Right ventricle myocardium inferior (tissue), 1 donor: ENCODE measurements around the gene TARS2. TPM values are rescaled to one million over a fixed set of nuclear protein-coding genes. Genes with fewer than 3 reads are reported as not detected.

Experiments
- ATAC-seq: fragments of 200-7000 bp; cut with Tn5 transposase; one replicate; pipeline ENCODE4 v1.9.1; 2020; ENCODE audit warnings: mild to moderate bottlenecking, moderate library complexity
- DNase-seq: peaks from one replicate; pipeline ENCODE4 v3.0.0; 2021; ENCODE audit errors: missing footprints
- intact Hi-C: fragments of 100-400 bp; cut with DNase I; formaldehyde crosslinking; loops from one replicate; pipeline ENCODE4 v1.11.0; 2022
- total RNA-seq: library from RNA; stranded (reverse); fragmentation: NEBNext Ultra II Directional; extraction: Animal tissue kit (Norgen Biotek cat#: 25700); gene quantifications from one replicate; pipeline ENCODE4 v1.2.1, GENCODE V29; 2021
- donor health status: DM: no; HTN: yes; CAD: no; lungs with severe emphysema.

The TARS2 gene
- total RNA-seq, 1 donor from 2014 or later = 29.6 TPM

GRCh38 chr1:150530491-150531159 lies 43.4 kb downstream of the TARS2 start:
- DNase-seq (no peak), ATAC-seq (no peak)
- intact Hi-C loops = loop anchor here (5.0 kb wide), 1 partner anchor 168 kb away; the partner anchor contains the start of gene RPRD2

GRCh38 chr1:150532860-150533259 lies 45.6 kb downstream of the TARS2 start:
- DNase-seq = no peak
- intact Hi-C loops = loop anchor here (1.0 to 5.0 kb wide), 3 partner anchors 18 to 171 kb away; partner anchors contain the start of genes FALEC, RPRD2 and TARS2
- no peak for ATAC-seq

GRCh38 chr1:150534002-150534401 lies 46.8 kb downstream of the TARS2 start:
- intact Hi-C loops = loop anchor here (5.0 kb wide), 1 partner anchor 172 kb away; the partner anchor contains the start of gene RPRD2
- ATAC-seq (no peak), DNase-seq (no peak)

GRCh38 chr1:150535511-150536287 lies 48.5 kb downstream of the TARS2 start:
- DNase-seq = no peak
- ATAC-seq = no peak
- intact Hi-C loops = no loop called here

- ATAC-seq (no peak), DNase-seq (no peak)
- intact Hi-C loops = no loop called here
Measured at GRCh38 chr1:150536836-150537731, 49.9 kb downstream of the TARS2 start.

- DNase-seq (peak; percentile 68), ATAC-seq (no peak)
- intact Hi-C loops = no loop called here
Measured at GRCh38 chr1:150537732-150538684, 50.8 kb downstream of the TARS2 start.

- ATAC-seq = peak; percentile 81
- no peak for DNase-seq
- intact Hi-C loops = no loop called here
Measured at GRCh38 chr1:150543500-150544143, 56.4 kb downstream of the TARS2 start.

GRCh38 chr1:150544204-150544603 lies 57.0 kb downstream of the TARS2 start:
- intact Hi-C loops = no loop called here
- ATAC-seq = peak; percentile 32

GRCh38 chr1:150545486-150546032 lies 58.3 kb downstream of the TARS2 start:
- DNase-seq (no peak), ATAC-seq (no peak)
- intact Hi-C loops = no loop called here

More at GRCh38 chr1:150544204-150544603, 57.0 kb downstream of the TARS2 start:
- no peak for DNase-seq

GRCh38 chr1:150546294-150546937 lies 59.2 kb downstream of the TARS2 start:
- intact Hi-C loops = no loop called here
- DNase-seq = no peak
- ATAC-seq = no peak

GRCh38 chr1:150548324-150548631 lies 61.1 kb downstream of the TARS2 start:
- DNase-seq (no peak), ATAC-seq (no peak)
- intact Hi-C loops = no loop called here

- intact Hi-C loops = no loop called here
- DNase-seq (peak; percentile 86), ATAC-seq (peak; percentile 46)
Measured at GRCh38 chr1:150548632-150549495, 61.6 kb downstream of the TARS2 start, which contains the start of gene ADAMTSL4. Gene ADAMTSL4, plus strand, starts transcription at chr1:150549408. Its CDS starts 2,881 bp downstream, at chr1:150552289.

- peak; percentile 6 for ATAC-seq
- intact Hi-C loops = no loop called here
- DNase-seq = no peak
Measured at GRCh38 chr1:150549496-150550221, 62.4 kb downstream of the TARS2 start.

- DNase-seq (no peak), ATAC-seq (peak; percentile 38)
- intact Hi-C loops = no loop called here
Measured at GRCh38 chr1:150550222-150551050, 63.2 kb downstream of the TARS2 start.
